ENCODE measurements around the gene PRPF6. TPM values are rescaled to one million over a fixed set of nuclear protein-coding genes. Genes with fewer than 3 reads are reported as not detected.

Gene PRPF6
- total and polyA plus RNA-seq, 2 donors from 2014 or later, result 51.3 to 73.3 TPM

- no peaks in the 10 kb centered on the region for H3K9me3 ChIP-seq (ENCODE audit: control insufficient read depth in 2 of 3, insufficient read depth in 1 of 3, low read length in 3 of 3)
- no peak overlapping the region for H3K27ac ChIP-seq (ENCODE audit: low read depth in 2 of 2, low read length in 2 of 2)
- H3K4me3 ChIP-seq (ENCODE audit: low read length in 3 of 3), result no peak overlapping the region
- H3K4me1 ChIP-seq (ENCODE audit: control insufficient read depth in 2 of 3, insufficient read depth in 2 of 3, low read depth in 1 of 3, low read length in 3 of 3), result peaks cover 0 to 17% (median 6%) of the 10 kb centered on the region in 3 donors
- no peak for DNase-seq
- H3K27me3 ChIP-seq (ENCODE audit: control insufficient read depth, insufficient read depth, low read length), result no peaks in the 10 kb centered on the region
- no peak for FAIRE-seq
- no peak for TF ChIP-seq CTCF (IDR thresholded peaks at IDR 0.05; ENCODE audit: borderline replicate concordance, extremely low read depth, insufficient read depth)
- no peak overlapping the region for H3K9ac ChIP-seq (ENCODE audit: low read length in 3 of 3)
- H3K36me3 ChIP-seq (ENCODE audit: control insufficient read depth in 2 of 3, insufficient read depth in 3 of 3, low read length in 3 of 3), result no peaks in the 10 kb centered on the region
- intact Hi-C loops (cut with DNase I), result no loop called here
Observed at GRCh38 chr20:64067005-64067632, 86.2 kb downstream of the PRPF6 start.

- FAIRE-seq, result no peak
Observed at GRCh38 chr20:64067733-64068307, 86.9 kb downstream of the PRPF6 start.

GRCh38 chr20:64068386-64069208, 87.7 kb downstream of the PRPF6 start:
- H3K9me3 ChIP-seq (ENCODE audit: control insufficient read depth in 2 of 3, insufficient read depth in 1 of 3, low read length in 3 of 3), result no peaks in the 10 kb centered on the region
- H3K27me3 ChIP-seq (ENCODE audit: control insufficient read depth, insufficient read depth, low read length), result no peaks in the 10 kb centered on the region
- no peak overlapping the region for H3K9ac ChIP-seq (ENCODE audit: low read length in 3 of 3)
- no peak overlapping the region for H3K27ac ChIP-seq (ENCODE audit: low read depth in 2 of 2, low read length in 2 of 2)
- TF ChIP-seq CTCF (IDR thresholded peaks at IDR 0.05; ENCODE audit: borderline replicate concordance, extremely low read depth, insufficient read depth), result no peak
- no peak overlapping the region for H3K4me3 ChIP-seq (ENCODE audit: low read length in 3 of 3)
- FAIRE-seq (no peak), DNase-seq (no peak)
- H3K4me1 ChIP-seq (ENCODE audit: control insufficient read depth in 2 of 3, insufficient read depth in 2 of 3, low read depth in 1 of 3, low read length in 3 of 3), result peaks cover 0 to 12% (median 6%) of the 10 kb centered on the region in 3 donors
- intact Hi-C loops (cut with DNase I), result no loop called here
- no peaks in the 10 kb centered on the region for H3K36me3 ChIP-seq (ENCODE audit: control insufficient read depth in 2 of 3, insufficient read depth in 3 of 3, low read length in 3 of 3)

More at GRCh38 chr20:64067733-64068307, 86.9 kb downstream of the PRPF6 start:
- TF ChIP-seq CTCF (IDR thresholded peaks at IDR 0.05; ENCODE audit: borderline replicate concordance, extremely low read depth, insufficient read depth), result no peak
- Histone ChIP-seq H3K9ac (ENCODE audit: low read length in 3 of 3) (no peak overlapping the region), H3K4me3 (ENCODE audit: low read length in 3 of 3) (no peak overlapping the region), H3K36me3 (ENCODE audit: control insufficient read depth in 2 of 3, insufficient read depth in 3 of 3, low read length in 3 of 3) (no peaks in the 10 kb centered on the region), H3K27ac (ENCODE audit: low read depth in 2 of 2, low read length in 2 of 2) (no peak overlapping the region), H3K4me1 (ENCODE audit: control insufficient read depth in 2 of 3, insufficient read depth in 2 of 3, low read depth in 1 of 3, low read length in 3 of 3) (peaks cover 0 to 13% (median 6%) of the 10 kb centered on the region in 3 donors), H3K9me3 (ENCODE audit: control insufficient read depth in 2 of 3, insufficient read depth in 1 of 3, low read length in 3 of 3) (no peaks in the 10 kb centered on the region), H3K27me3 (ENCODE audit: control insufficient read depth, insufficient read depth, low read length) (no peaks in the 10 kb centered on the region)
- no peak for DNase-seq
- intact Hi-C loops (cut with DNase I), result no loop called here
